Renal cortex interstitium (tissue), 11 donors: Measurements from ENCODE around the gene TRNT1. TPM values are rescaled to one million over a fixed set of nuclear protein-coding genes. Genes with fewer than 3 reads are reported as not detected.

Source experiments
- DNase-seq, 11 donors: peaks; one replicate each; pipeline ENCODE4 v3.0.0-alpha.2; 2013; ENCODE audit warnings: low read depth in 9 of 11, low spot score in 4 of 11; ENCODE audit errors: extremely low read depth in 1 of 11
- polyA plus RNA-seq, 3 donors: library from polyadenylated mRNA; unstranded; fragments of 120-200 nt; gene quantifications; one replicate each; pipeline ENCODE4 v1.2.1, GENCODE V29; 2013; ENCODE audit not compliant: insufficient read length in 3 of 3

The TRNT1 gene
- polyA plus RNA-seq, 3 donors: 27.7 to 46.4 (median 37.5) TPM

DNA sequence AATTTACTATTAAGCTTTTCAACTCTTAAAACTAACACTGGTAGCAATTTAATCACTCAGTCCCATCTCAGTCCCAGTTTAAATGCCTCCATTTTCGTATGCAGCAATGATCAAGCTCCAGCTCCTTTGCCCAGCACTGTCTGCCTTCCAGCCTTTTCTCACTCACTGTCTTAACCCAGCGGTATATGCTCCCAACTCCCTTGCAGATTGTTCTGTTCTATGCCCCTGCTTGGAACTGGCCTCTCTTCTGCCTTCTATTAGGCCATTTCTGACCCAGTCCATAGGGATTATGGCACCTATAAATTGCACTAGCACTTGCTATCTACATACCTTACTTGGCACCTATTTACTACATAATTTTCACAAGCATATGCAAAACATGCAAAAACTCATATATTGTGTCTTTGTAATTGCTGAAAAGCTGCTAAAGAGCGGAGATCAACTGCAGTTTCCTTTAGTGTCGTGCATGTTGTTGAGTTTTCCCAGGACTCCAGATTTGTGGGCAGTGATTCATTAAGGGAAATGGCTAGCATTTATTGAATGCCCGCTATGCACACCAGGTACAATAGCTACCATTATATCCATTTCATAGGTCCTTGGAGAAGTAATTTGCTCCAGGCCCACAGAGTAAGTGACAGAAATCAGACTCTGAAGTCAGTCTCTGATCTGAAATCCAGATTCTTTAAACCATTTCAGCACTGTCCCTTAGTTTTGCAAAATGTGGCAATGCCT lies 28.3 kb downstream of the TRNT1 start:
- DNase-seq: no peak

DNA sequence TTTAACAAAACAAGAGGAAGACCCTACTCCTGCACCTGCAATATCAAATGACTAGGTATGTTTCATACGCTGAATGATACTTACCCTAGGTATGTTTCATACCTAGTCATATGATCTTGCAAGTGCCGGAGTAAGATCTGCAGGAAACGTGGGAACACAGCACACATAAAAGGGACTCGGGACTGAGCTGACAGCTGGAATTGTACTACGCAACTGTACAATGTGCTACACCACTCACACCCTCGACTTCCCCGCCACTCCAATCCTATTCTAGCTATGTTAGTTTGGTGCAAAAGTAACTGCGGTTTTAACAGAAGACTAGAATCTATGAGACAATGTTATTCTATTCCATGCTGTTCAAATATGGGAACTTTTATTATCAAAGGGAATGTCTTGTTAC lies 30.7 kb downstream of the TRNT1 start:
- no peak for DNase-seq

DNA sequence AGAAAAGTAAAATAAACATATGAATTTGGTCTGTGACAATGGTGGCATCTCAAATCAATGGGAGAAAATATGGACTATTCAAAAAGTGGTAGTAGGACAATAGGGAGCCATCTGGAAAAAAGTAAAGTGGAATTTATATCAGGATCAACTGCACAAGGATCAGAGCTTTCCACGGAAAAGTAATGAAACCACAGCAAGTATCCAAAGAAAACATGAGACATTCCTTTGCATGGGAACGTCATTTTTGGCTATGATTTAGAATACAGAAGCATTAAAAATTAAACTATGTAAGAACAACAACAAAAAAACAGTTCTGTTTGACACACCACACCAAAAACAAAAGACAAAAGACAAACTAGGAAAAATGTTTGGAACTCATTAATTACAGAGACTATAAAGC lies 34.1 kb downstream of the TRNT1 start:
- DNase-seq: no peak

DNA sequence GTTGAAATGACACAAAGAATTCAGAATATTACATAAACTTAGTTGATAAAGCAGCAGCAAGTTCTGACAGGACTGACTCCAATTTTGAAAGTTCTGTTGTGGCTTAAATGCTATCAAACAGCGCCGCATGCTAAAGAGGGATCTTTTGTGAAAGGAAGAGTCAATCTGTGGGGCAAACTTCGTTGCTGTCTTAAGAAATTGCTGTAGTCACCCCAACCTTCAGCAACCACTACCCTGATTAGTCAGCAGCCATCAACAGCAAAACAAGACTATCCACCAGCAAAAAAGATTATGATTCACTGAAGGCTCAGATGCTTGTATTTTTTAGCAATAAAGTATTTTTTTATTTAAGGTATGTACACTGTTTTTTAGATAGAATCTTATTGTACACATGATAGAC lies 38.5 kb downstream of the TRNT1 start:
- no peak for DNase-seq

DNA sequence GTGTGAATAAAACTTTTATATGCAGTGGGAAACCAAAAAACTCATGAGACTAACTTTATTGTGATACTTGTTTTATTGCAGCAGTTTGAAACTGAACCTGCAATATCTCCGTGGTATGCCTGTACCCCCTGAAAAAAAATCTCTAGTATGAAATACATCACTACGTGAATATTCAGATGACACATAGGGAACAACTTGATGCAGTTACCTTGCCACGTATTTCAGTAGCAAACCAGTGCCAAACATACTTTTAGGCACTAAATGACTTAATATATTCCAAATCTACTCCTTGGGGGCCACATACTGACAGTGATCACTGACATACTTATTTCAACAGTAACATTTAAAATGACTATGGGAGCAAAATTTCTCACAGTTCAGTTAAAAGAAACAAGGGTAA lies 38.9 kb downstream of the TRNT1 start:
- DNase-seq: no peak

DNA sequence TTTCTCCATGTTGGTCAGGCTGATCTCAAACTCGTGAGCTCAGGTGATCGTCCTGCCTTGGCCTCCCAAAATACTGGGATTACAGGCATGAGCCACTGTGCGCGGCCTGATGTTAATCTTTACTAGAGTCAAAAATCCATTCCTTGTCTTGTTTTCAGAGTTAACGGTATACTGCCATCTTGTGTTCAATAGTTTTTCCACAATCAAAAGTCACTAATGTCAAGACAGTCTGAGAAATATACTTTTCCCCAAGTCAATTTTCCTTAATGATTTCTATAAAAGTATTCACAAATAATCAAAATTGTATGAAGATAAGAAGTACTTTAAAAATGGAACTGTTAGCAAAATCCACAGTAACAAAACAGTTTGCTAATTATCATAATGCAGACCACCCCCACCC lies 44.3 kb downstream of the TRNT1 start:
- DNase-seq: peak in 3 of 11 donors; percentile 5 to 25 (median 6)

DNA sequence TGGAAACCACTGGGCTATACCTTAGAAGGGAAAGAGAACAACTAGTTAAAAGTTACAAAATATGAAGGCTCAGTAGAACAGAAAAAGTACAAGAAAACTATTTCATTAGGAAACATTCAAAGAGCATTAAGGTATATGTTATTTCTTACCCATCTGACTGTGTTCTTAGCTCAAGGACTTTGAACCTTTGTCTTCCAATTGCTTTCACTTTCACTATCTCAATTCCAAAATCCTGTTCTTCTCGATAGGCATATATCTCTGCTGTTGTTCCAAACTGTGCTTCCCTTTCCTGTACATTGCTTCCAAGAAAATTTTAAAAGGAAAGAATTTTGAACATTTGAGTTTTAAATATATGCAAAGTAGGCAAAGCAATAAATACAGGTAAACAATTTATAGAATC lies 45.9 kb downstream of the TRNT1 start:
- DNase-seq: no peak

DNA sequence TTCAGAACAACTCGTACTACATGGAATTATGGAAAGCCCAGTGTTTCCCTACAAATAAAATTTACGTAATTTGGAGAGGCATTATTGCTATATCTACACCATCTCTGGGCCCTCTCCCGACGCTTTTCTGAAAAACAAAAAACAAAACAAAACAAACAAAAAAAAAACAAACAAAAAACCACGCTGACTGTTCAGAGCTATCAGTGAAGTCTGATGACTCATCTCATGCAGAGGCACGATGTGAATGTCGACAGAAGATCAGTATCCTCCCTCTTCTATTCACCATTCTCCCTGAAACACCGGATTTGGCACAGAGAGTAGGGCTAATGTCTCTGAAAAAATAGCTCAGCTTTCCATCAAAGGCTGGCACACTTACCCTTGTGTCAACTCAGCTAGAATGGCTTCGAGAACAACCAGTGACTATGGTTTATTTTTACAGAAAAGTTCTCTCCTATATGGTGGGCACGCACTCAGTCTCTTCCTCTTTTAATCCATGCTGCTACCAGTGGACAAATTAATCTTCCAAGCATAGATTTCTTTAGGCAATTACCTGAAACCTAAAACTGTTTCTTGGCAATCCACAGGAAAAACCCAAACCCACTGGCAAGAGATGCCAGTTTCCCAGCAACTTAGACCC lies 51.2 kb downstream of the TRNT1 start:
- no peak for DNase-seq

DNA sequence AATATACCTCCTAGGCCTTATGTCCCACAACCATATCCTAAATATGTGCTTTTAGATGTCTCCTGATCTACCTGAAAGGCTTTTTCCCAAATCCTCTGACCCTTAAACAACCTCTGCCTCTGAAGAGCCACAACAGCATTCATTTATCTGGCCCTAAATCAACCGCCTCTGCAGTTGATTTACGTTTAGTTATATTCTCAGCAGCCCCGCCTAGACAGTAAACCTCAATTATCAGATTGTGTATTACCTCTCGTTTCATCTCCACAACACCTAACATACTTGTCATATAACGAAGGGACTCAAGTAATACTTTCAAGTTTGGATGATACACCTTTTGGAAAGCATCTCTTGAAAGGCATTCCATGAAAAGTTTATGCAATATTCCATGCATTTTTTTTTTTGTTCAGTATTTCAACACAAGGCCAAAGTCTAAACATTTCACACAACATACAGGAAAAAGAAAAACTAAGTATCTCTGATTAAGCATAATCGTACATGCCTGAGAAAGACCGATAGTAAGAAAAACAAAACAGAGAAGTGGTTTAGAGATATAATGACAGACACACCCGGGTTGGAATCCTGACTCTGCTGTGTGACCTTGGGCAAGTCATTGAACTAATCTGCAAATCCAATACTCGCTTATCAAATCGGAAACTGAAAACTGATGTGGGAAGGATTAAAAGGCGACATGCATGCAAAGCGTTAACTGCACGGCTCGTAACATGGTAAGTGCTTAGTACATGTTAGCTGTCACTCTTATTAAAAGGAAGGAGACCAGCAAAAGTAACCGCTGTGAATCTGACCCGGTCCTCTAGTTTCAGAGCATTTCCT lies 52.0 kb downstream of the TRNT1 start:
- DNase-seq: no peak

DNA sequence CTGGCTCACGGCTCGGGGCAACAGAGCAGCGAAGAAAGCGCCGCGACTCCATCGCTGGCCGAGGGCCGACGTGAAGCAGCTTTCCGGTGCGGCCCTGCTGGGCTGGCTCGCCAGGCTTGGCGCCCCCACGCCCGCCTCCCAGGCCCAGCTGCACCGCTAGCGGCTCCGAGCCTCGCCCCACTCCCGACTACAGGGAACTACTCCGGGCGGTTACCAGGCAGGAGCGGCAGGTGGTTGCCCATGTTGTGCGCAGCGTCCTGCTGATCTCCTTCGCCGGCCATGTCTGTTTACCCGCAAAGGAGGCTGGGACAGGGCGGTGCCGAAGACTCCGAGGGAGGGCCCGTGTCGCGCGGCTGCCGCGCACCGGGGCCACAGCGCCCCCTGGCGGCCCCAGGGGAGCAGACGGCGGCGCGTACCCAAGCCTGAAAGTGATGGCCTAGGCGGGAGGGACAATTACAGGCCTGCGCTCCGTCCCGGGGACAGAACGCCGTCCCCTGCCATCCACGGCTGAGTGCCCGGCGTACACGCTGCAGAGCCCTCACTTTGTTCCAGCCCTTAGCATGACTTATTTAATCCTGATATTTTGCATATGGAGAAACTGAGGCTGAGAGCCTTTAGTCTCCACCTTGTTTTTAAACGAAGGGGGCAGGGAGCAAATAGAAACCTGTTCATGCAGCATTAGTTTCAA lies 52.8 kb downstream of the TRNT1 start, which contains the start of gene CRBN:
Gene CRBN, minus strand, starts transcription at position 285 of the 688 bp plus-strand sequence. Its CDS starts 4 bp downstream, at position 281.
- DNase-seq: peak; percentile 73 to 86 (median 78)

DNA sequence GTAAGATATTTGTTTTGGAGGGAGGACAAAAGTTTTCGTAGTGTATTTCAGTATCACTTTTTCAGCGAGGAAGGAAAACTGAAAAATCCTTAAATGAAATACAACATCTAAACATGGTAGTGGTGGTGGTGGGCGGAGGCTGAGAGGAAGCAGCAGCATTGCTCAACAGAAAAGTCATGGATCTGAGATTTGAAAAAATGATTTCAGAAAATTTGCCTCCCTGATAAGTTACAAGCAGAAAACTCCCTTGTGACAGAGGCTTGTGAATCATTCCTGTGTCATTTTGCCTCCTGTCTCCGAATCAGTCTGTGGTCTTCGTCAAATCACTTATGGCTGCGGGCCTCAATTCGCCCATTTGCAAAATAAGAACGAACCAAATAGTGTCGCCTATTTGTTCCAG lies 53.7 kb downstream of the TRNT1 start:
- no peak for DNase-seq

DNA sequence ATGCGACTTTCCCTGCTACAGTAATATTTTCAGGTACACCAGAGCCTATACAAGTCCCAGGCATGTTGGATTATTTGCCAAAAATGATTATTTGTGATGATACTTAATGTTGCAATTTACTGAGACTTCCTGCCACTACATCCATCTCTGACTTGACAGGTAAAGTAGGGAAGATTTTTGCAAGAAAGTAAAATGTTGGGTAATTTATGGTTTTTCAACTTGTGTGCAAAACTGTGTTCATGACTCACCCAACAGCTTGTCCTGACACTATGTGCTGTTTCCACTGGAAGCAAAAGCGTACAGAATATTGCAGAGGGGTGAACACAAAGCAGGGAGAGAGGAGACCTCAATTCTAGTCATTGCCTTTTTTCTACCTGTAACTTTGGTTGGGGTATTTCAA lies 58.1 kb downstream of the TRNT1 start:
- no peak for DNase-seq

DNA sequence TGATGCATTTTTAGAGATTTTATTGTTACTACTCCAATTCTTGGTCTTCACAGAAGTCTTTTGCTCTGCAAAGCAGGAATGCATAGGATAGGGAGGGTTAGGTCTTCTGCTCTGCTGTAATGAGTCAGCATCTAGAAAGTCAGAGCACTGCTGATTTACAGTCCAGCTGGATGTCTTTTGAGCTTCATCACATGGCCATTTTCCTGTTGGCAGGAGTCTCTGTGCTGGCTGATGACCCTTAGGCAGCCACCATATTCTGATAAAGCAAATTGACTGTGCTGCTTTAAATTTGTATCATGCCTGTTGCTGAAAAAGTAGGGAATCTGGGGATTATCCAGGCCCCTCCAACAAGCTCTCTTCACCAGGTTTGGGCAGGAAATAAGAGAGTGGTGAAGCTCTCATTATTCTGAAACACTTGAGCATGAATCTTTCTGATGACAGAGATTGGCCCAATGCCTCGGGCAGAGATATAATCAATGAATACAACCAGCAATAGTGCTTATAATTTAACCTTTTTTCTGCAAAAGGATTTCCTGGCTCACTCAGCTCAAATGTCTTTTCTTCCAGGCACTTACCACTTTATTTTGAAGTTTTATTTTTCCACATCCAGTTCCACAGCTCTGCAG lies 62.5 kb downstream of the TRNT1 start:
- DNase-seq: no peak

DNA sequence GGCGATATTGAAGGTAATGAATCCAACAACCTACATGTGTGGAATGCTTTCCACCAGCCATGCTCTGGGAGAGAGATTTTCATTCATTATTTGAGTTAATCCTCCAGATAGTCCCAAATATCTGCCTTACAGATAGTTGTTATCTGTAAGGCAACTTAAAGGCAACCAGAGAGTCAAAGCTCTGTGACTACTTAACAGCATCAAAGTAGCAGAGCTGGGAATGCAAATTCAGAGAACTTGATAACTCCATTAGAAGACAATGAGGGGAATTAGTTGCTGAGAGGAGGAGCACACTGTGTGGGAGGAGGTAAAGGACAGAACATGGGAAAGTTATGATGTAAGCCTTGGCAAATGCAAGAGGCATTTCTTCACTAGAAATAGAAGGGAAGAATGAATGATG lies 63.2 kb downstream of the TRNT1 start:
- DNase-seq: no peak

DNA sequence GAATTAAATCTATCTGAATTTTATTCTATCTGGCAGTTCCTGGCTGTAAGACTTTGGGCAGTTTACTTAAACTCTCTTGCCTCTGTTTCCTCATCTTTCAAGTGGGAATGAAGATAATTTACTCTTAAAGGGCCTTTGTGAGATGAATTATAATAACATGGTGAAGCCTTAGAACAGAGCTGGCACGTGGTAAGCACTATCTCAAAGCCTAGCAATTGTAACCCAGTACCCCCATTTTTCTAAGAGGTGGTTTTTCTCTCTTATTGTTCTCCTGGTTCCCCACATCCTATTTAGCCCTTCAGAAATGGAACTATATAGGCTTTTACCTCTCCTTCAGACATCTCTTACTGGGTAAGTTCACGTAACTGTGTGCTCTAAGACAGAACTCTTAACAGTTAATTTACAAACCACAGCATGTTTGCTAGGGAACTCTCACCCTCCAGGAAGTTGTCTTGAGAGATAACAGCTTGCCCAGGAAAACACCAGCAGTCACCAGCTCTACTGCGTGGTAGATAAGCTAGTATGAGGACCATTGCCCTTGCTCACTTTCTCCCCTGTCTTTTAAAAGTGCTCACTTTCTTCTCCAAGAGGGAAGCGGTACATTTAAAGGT lies 65.0 kb downstream of the TRNT1 start:
- no peak for DNase-seq

DNA sequence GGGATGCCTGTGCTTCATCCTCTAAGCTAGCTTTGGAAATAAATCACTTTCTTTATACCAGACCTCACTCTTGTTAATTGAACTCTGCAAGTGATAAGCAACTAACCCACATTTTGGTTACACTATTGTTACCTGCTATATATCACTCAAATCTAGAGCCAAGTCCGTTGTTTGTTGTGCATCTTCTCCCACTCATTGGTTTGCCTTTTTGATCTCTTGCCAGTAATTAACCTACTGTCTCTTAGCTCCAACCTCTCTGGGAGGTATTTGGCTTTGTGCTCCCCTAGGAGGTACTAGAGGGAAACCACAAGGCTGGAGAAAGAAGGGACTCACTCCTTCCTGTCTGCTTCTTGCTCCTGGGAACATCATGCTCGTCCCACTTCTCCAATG lies 65.5 kb downstream of the TRNT1 start:
- DNase-seq: no peak

DNA sequence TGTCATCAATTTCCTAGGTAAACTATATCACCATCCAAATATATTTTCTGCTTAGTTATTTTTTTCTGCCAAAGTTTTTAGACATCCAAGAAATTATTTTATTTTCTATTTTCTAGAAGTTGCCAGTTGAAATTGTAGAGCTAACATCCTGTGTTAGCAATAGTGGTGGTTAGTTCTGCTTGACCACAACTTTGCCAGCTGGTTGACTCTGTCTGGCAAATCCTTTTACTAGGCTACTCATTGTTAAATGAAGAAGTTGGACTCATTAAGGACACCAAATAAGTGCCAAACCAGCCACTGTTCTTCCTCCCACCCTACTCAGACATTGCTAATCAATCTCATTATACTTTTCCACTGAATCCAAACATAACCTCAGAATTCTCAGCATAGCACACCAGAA lies 68.1 kb downstream of the TRNT1 start:
- no peak for DNase-seq

DNA sequence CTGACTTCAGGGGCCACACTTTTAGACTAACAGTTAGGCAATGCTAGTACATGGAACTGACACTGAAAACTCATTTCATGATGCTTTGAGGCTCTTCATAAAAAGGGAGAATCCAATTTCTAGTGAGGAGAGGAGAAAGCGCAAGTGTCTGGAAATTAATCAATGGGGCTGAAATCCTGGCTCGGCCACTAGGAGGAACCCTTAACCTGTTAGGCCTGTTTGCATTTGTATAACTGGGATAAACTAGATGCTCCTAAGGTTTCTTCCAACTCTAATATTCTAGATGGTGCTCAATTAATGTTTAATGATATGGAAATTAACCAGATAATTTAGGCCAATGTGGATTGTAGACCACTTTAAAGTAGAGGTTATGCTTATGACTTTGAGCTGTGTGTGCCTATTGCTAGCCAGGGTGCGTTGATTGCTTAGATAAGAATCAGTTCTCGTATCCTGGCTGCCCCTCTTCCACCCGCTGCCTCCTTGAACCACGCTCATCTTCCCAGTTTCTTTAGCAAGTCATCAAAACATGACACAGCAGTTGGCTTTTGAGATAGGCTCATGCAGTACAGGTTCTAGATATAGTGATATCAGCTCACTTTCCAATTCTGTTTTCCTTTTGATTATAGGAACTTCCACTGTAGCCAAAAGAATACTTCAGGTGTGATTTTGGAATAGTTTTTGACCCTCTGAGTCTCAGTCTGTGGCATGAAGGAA lies 69.6 kb downstream of the TRNT1 start:
- no peak for DNase-seq
